ENCODE data around the gene TRIM62.

TRIM62 gene

GRCh38 chr1:33097137-33097611, 84.7 kb downstream of the TRIM62 start:
- no peak for DNase-seq

GRCh38 chr1:33096363-33097005, 85.4 kb downstream of the TRIM62 start:
- DNase-seq: no peak

Data from activated CD4-positive, alpha-beta T cell treated with anti-CD3 and anti-CD28 coated beads, Interleukin-2, amount 50 U/mL, for 16 hours (primary cell).